Breast epithelium (tissue), 3 donors: Measurements from ENCODE around the gene MCM3AP.

Experiments used
- POLR2A ChIP-seq: fragments of 450-650 bp; IDR thresholded peaks from one replicate; pipeline ENCODE4 v1.6.1; 2016; ENCODE audit warnings: antibody characterized with exemption, mild to moderate bottlenecking, moderate library complexity
- POLR2AphosphoS5 ChIP-seq, 3 donors: sonication (generic); formaldehyde crosslinking; IDR thresholded peaks; one replicate each; pipeline ENCODE4 v1.6.1; 2017; ENCODE audit warnings: antibody characterized with exemption in 3 of 3
- TF ChIP-seq, protein P1 (sequence below), 3 donors: fragments of 450-650 bp; IDR thresholded peaks; one replicate each; pipeline ENCODE4 v1.5.1; 2016 to 2017; ENCODE audit warnings: antibody characterized with exemption in 3 of 3, mild to moderate bottlenecking in 3 of 3, moderate library complexity in 3 of 3

DNA sequence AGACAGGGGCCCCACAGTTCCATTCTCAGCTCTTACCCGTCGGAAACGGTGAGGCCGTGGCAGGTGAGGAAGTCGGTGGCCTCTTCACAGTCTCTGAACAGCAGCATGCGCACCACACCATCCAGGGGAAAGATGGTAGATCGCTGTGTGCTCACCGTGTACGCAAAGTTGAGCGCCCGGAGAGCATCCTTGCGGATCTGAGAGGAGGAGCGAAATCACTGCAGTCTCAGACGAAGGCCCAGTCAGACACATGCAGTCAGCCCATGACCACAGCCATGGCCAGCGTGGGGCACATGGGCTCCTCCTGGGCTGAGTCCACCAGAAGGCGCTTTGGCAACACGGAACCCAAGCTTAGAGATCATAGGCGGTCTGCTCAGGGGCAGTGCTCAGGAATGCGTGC is 18.5 kb downstream of the MCM3AP start:
- TF ChIP-seq, protein P1, sequence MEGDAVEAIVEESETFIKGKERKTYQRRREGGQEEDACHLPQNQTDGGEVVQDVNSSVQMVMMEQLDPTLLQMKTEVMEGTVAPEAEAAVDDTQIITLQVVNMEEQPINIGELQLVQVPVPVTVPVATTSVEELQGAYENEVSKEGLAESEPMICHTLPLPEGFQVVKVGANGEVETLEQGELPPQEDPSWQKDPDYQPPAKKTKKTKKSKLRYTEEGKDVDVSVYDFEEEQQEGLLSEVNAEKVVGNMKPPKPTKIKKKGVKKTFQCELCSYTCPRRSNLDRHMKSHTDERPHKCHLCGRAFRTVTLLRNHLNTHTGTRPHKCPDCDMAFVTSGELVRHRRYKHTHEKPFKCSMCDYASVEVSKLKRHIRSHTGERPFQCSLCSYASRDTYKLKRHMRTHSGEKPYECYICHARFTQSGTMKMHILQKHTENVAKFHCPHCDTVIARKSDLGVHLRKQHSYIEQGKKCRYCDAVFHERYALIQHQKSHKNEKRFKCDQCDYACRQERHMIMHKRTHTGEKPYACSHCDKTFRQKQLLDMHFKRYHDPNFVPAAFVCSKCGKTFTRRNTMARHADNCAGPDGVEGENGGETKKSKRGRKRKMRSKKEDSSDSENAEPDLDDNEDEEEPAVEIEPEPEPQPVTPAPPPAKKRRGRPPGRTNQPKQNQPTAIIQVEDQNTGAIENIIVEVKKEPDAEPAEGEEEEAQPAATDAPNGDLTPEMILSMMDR (IDR thresholded peaks at IDR 0.05): no peak
- TF ChIP-seq POLR2A: no peak
- TF ChIP-seq POLR2AphosphoS5 (IDR thresholded peaks at IDR 0.05): no peak
